ENCODE data around the gene SFSWAP. TPM values are rescaled to one million over a fixed set of nuclear protein-coding genes. Genes with fewer than 3 reads are reported as not detected.

The SFSWAP gene
- total RNA-seq, 1 experiment from 2014 or later = 50.4 TPM

GRCh38 chr12:131831635-131832041 is 120.7 kb downstream of the SFSWAP start:
- no peak for ATAC-seq
- no peak overlapping the region for H3K27ac ChIP-seq (ENCODE audit: low read depth, low read length)
- DNase-seq (ENCODE audit: low read depth, low spot score) = no peak
- no TSS peak for BruUV-seq (replicated peaks)
- ChIA-PET RAD21 (ENCODE audit: low non-redundant PET in 1 of 2, low total read pairs in 2 of 2, uncharacterized antibody in 2 of 2, unreplicated experiment in 2 of 2) (no interaction called here), POLR2A (no interaction called here), CTCF (no interaction called here)
- H3K4me1 ChIP-seq (ENCODE audit: control insufficient read depth in 1 of 2, insufficient read depth in 2 of 2, low read length in 2 of 2) = peaks cover 12 to 26% of the 10 kb centered on the region in 2 experiments; a peak in 3 of 4 replicates
- peaks cover 5% of the 10 kb centered on the region; the same call in 1 of the 2 replicates for H3K79me2 ChIP-seq (ENCODE audit: insufficient read depth, low read length)
- TF ChIP-seq POLR2A (IDR thresholded peaks at IDR 0.05; ENCODE audit: borderline replicate concordance, extremely low read depth, insufficient read depth, insufficient read length) (no peak), FOSL1 (IDR thresholded peaks at IDR 0.05; ENCODE audit: low read depth) (no peak), EZH2 (IDR thresholded peaks at IDR 0.05) (no peak)
- TF ChIP-seq, protein P1, sequence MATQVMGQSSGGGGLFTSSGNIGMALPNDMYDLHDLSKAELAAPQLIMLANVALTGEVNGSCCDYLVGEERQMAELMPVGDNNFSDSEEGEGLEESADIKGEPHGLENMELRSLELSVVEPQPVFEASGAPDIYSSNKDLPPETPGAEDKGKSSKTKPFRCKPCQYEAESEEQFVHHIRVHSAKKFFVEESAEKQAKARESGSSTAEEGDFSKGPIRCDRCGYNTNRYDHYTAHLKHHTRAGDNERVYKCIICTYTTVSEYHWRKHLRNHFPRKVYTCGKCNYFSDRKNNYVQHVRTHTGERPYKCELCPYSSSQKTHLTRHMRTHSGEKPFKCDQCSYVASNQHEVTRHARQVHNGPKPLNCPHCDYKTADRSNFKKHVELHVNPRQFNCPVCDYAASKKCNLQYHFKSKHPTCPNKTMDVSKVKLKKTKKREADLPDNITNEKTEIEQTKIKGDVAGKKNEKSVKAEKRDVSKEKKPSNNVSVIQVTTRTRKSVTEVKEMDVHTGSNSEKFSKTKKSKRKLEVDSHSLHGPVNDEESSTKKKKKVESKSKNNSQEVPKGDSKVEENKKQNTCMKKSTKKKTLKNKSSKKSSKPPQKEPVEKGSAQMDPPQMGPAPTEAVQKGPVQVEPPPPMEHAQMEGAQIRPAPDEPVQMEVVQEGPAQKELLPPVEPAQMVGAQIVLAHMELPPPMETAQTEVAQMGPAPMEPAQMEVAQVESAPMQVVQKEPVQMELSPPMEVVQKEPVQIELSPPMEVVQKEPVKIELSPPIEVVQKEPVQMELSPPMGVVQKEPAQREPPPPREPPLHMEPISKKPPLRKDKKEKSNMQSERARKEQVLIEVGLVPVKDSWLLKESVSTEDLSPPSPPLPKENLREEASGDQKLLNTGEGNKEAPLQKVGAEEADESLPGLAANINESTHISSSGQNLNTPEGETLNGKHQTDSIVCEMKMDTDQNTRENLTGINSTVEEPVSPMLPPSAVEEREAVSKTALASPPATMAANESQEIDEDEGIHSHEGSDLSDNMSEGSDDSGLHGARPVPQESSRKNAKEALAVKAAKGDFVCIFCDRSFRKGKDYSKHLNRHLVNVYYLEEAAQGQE (IDR thresholded peaks at IDR 0.05; ENCODE audit: low read depth) = no peak
- H3K9me2 ChIP-seq (ENCODE audit: insufficient read depth) = no peaks in the 10 kb centered on the region
- no peak overlapping the region for H3K4me3 ChIP-seq (replicated peaks in 1 of 2; ENCODE audit: low read depth in 1 of 2, low read length in 2 of 2)
- intact Hi-C loops (cut with micrococcal nuclease) = loop anchor here (5.0 kb wide), 1 partner anchor 379 kb away; no protein-coding TSS in a partner anchor
- H3K36me3 ChIP-seq (ENCODE audit: control insufficient read depth in 1 of 2, insufficient read depth in 2 of 2, low read length in 2 of 2) = no peaks in the 10 kb centered on the region
- no peak overlapping the region for H3K4me2 ChIP-seq (ENCODE audit: low read length)
- H3K9ac ChIP-seq (ENCODE audit: low read length) = no peak overlapping the region
- H2AFZ ChIP-seq (ENCODE audit: low read depth, low read length, poor library complexity, severe bottlenecking) = no peak overlapping the region
- H3K9me3 ChIP-seq (ENCODE audit: control insufficient read depth in 1 of 2, insufficient read depth in 1 of 2, low read depth in 1 of 2, low read length in 2 of 2) = no peaks in the 10 kb centered on the region
- H3K27me3 ChIP-seq (ENCODE audit: insufficient read depth, low read length) = no peaks in the 10 kb centered on the region
- H4K20me1 ChIP-seq (ENCODE audit: insufficient read depth) = no peaks in the 10 kb centered on the region
